GM21529 (cell line): ENCODE results near the gene DLX4.

Source experiments
- ATAC-seq: cut with Tn5 transposase; IDR thresholded peaks from one replicate; pipeline ENCODE4 v1.9.1; 2021; ENCODE audit not compliant: unreplicated experiment

The DLX4 gene

DNA sequence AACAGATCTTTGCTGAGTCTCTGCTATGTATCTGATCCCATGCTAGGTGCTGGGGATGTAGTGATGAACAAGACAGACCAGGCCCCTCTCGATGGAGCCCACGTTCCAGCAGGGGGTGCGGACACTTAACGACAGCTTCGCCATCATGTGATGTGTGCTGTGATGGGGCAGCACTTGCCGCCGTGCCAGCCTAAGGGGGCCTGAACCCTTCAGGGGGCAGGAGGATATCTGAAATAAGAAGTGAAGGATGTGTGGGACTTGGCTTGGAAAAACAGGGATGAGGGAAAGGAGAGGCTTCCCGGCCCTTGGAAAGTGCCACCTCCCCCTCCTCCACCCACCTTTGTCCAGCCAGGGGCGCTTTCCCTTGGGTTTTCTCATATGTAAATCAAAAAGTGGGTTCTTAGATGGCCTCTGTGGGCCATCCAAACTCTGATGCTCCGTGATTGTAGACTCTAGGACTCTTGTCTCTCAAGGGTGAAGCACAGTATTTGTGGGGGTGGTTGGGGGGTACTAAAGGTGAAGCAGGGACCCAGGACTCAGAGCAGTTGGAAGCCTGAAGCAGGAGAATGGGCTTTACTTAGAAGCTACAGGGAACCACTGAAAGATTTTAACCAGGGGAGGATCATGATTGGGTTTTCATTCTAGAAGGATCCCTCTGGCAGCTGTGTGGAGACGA lies 30.0 kb downstream of the DLX4 start:
- ATAC-seq = no peak

DNA sequence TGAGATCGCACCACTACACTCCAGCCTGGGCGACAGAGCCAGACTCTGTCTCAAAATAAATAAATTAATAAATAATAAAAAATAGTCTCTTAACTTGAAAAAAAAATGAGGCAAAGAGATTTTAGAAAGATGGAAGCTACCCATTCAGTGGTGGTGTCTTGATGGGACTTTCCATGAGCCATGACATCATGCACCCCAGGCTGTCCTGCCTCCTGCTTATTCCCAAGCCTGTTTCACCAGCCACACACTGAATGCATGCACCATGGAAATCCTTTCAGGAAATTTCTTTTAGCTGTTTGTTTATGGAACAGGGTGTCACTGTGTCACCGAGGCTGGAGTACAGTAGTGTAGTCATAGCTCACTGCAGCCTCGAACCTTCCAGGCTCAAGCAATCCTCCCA lies 34.9 kb downstream of the DLX4 start:
- no peak for ATAC-seq

DNA sequence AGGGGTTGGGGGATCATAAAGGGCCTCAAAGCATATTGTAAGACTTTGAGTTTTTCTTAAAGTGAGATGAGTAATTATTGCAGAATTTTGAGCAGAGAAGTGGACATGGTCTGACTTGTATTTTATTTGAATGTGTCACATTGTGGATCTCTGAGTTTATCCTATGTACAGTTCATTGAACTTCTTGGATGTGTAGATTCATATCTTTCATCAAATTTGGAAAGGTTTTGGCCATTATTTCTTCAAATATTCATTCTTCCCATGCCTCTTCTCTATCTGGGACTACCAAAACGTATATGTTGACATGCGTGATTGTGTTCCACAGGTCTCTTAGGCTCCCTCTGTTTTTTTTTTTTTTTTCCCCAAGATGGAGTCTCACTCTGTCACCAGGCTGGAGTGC lies 40.3 kb downstream of the DLX4 start:
- no peak for ATAC-seq

DNA sequence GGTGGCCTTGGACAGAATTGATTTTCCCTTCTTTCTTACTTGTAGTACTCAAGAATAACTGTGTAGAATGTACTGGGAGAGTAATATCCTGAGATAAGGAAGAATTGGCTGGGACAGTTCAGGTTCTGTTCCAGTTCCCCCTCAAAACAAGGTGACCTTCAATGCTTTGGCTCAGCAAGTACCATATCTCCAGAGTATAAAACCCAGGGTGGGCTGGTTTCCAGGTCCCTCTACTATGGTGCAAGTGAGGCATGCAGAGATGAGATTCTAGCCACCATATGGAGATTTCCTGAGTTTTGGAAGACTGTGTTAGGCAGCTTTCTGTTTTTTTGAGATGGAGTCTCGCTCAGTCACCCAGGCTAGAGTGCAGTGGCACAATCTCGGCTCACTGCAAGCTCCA lies 44.1 kb downstream of the DLX4 start:
- no peak for ATAC-seq

DNA sequence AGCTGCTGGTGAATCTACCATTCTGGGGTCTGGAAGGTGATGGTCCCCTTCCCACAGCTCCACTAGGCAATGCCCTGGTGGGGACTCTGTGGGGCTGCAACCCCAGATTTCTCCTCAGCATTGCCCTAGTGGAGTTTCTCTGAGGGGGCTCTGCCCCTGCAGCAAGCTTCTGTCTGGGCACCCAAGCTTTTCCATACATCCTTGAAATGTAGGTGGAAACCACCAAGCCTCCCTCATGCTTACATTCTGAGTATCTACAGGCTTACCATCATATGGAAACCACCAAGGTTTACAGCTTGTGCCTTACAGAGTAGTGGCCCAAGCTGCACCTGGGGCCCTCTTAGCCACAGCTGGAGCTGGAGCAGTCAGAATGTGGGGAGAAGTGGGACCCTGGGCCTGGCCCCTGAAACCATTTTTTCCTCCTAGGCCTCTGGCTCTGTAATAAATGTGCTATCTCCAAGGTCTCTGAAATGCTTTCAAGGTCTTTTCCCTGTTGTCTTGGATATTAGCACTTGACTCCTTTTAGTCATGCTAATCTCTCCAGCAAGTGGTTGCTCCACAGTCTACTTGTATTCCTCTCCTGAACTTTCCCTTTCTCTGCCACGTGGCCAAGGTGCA lies 45.6 kb downstream of the DLX4 start:
- ATAC-seq = no peak

DNA sequence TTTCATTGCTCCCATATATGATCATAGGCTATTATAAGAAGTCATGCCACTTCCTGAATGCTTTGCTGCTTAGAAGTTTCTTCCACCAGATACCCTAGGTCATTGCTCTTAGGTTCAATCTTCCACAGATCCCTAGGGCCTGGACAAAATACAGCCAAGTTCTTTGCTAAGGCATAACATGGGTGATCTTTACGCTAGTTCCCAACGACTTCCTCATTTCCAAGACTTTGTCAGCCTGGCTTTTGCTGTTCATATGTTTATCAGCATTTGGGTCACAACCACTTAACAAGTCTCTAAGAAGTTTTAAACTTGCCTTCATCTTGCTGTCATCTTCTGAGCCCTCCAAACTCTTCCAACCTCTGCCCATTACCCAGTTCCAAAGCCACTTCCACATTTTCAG lies 46.2 kb downstream of the DLX4 start:
- ATAC-seq = no peak

DNA sequence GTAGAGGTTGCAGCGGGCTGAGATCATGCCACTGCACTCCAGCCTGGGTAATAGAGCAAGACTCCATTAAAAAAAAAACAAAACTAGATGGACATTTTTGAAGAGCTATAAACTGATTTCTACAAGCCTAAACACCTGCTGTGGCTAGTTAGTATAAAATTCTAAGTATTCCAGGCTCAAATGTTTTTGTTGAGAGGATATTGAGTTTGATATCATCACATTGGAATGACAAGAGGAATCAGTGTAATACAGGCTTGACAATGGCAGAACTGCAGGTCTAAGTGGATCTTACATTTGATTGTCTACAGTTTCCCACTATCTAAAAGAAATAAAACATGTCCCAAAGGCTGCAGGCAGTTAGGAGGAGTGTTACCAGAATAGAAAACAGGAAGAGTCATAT lies 49.9 kb downstream of the DLX4 start:
- no peak for ATAC-seq

DNA sequence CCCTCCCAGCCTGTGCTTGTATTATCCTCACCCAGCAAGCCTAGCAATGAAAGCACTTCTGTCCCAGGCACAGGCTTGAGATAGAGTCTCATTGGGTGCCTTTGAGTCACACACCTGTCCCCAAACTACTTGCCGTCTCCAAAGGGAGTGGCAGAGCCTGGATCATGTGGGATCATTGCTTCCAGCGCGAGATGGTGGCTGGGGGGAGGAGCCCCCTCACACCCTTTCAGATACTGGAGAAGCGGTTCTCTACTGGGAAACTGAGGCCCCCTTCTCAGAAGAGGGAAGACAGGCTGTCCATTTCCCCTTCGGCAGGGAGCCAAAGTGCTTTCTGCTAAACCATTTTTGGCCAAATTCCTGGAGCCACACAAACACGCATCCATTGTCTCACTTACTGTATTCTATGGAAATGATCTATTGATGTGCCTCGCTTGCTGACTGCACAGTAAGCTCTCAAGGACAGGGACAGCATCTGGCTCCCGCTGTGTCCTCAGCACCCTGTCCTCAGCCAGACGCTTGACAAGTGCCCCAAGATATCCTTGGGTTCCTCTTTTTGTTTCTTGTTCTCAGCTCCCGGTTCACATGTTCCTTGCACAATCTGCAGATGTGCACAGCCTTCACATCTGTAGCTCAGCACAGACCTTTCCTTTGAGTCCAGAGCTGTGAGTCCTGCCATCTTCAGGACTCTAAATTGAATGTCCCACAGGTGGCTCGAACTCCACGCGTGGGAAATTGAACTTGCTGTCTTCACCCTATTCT lies 52.0 kb downstream of the DLX4 start:
- ATAC-seq = no peak

DNA sequence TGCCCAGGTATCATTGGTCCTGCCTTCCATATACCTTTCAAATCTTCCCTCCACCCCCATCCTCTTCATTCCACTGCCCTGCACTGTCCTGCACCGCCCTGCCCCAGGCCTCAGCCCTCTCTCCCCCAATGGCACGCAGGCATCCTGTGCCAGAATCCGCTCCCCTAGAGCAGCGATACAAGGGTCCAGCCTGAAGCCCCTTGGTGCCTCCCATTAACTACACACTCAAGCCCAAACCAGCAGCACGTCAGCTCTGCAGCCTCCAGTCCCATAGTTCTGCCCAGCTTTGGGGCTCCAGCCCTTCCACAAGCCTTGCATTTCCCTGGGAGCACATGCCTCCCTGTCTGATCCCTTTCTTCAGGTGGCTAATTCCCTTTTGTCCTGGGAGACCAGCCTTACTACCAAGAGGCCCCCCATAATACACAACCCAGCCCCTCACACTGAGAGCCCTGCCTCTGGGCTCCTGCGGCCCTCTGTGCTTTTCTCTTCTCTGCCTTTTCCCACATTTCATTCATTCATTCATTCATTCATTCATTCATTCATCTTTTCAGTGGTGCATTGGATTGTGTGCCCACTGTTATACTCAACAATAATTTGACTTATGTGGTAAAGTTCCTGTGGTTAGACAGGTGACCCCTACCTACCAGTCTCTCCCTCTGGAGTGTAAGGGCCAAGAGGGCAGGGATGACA lies 52.8 kb downstream of the DLX4 start:
- ATAC-seq = no peak

DNA sequence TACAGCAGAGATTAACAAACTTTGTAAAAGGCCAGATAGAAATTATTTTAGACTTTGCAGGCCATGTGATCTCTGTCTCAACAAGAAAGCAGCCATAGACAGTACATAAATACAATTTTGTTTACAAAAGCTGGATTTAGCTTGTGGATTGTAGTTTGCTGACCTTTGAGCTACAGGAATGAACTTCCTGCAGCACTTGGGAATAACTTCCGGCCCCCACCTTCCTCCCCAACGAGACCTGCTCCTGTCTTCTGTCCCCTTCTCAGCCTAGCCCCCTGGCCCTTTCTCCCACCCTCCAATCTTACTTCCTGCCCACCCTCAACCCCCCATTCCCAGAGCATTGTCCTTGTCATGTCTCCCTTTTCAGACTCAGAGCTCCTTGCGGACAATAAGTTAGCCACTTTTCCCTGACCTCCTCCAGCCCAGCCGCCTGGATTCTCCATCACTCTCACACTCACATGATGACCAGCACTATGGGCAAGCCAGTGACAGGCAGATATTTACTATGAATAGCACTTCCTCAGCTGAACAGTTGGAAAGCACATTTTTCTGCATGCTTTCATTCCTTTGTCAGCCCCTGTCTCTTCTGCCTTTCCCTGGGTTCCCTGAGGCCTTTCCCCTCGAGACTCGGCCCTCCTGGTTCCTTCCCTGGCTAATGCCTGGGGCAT lies 53.6 kb downstream of the DLX4 start:
- no peak for ATAC-seq

DNA sequence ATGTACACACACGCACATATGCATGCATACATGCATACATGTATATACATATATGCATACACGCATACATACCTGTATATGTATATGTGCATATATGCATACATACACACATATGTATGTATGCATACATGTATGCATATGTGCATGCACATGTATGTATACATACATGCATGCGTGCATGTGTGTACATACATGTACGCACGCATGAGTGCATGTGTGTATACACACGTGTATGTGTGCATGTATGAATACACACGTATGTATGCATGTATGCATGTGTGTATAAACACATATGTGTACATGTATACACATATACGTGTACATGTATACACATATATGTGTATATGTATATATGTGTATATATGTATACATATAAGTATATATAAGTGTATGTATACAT lies 54.5 kb downstream of the DLX4 start:
- ATAC-seq = no peak
